Fibroblast of villous mesenchyme (primary cell): ENCODE data around the gene PGLYRP1. TPM values are rescaled to one million over a fixed set of nuclear protein-coding genes. Genes with fewer than 3 reads are reported as not detected.

Experiments used
- DNase-seq: peaks from one replicate; pipeline ENCODE4 v3.0.0-alpha.2; 2010; ENCODE audit warnings: low read depth
- H3K4me3 ChIP-seq: 2 replicates; pipeline ENCODE4 v1.5.1; 2011; ENCODE audit warnings: low read depth, mild to moderate bottlenecking, low read length
- total RNA-seq: library from RNA; depleted of rRNA; stranded (reverse); fragments of >200 nt; gene quantifications from 2 replicates; pipeline ENCODE4 v1.2.3, GENCODE V29; 2012
- TF ChIP-seq, protein P1 (sequence below): IDR thresholded peaks from 2 replicates; pipeline ENCODE4 v1.5.1; 2012; ENCODE audit warnings: low read depth, mild to moderate bottlenecking, low read length; ENCODE audit not compliant: insufficient read depth

Gene PGLYRP1
- total RNA-seq, 1 donor = not detected

DNA sequence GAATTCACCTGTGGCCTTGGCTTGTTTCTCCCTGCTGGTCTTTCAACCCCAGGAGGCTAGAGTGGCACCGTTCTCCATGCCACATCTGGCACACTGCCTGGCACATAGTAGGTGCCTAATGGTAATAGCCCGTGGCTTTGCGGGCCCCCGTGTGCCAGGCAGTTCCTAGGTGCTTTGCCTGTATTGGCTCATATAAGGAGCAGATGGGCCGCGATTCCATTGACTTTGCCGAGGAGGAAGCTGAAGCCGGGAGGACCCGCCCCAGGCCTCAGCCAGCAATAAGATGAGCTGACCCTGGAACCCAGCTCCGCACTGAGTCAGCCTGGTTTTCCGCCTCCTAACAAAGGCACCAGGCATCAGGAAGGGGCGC is 807 bp downstream of the PGLYRP1 start:
- TF ChIP-seq, protein P1, sequence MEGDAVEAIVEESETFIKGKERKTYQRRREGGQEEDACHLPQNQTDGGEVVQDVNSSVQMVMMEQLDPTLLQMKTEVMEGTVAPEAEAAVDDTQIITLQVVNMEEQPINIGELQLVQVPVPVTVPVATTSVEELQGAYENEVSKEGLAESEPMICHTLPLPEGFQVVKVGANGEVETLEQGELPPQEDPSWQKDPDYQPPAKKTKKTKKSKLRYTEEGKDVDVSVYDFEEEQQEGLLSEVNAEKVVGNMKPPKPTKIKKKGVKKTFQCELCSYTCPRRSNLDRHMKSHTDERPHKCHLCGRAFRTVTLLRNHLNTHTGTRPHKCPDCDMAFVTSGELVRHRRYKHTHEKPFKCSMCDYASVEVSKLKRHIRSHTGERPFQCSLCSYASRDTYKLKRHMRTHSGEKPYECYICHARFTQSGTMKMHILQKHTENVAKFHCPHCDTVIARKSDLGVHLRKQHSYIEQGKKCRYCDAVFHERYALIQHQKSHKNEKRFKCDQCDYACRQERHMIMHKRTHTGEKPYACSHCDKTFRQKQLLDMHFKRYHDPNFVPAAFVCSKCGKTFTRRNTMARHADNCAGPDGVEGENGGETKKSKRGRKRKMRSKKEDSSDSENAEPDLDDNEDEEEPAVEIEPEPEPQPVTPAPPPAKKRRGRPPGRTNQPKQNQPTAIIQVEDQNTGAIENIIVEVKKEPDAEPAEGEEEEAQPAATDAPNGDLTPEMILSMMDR = no peak
- H3K4me3 ChIP-seq = no peak overlapping the region
- no peak for DNase-seq

DNA sequence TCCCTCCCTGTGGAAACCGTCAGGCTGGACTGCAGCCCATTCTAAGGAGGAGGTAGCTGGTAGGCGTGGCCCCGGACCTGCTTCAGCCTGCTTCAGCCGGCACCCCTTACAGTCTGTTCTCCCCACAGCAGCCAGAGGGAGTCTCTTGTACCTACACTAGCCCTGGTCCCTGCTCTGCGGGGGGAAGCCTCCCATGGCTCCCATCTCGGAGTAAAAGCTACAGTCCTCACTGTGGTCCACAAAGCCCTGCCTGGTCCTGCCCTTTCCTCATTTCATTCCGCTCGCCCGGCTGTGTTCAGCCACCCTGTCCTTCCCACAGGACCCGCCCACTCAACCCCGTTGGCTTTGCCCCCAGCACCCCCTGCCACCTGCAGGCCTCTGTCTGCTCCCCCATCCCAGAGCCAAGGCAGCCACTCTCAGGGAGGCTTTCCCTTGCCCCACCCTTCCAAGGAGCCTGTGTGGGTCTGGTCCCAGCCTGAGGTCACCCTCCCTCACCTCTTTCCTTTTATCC is 1.3 kb downstream of the PGLYRP1 start:
- no peak for DNase-seq
- H3K4me3 ChIP-seq = no peak overlapping the region
- TF ChIP-seq, protein P1 = no peak

DNA sequence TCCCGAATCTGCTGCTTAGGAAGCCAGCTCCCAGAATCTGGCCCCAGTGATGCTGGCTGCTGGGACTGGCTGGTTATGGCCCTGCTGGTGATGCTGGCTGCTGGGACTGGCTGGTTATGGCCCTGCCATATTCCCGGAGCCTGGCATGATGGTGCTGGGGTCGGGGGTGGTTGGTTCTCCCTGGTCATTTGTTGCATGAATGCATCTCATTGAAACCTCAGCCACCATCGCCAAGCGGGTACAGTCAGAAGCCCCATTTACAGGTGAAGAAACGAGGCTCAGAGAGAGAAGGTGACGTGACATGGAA is 2.1 kb downstream of the PGLYRP1 start:
- TF ChIP-seq, protein P1 = no peak
- H3K4me3 ChIP-seq = no peak overlapping the region
- DNase-seq = no peak

DNA sequence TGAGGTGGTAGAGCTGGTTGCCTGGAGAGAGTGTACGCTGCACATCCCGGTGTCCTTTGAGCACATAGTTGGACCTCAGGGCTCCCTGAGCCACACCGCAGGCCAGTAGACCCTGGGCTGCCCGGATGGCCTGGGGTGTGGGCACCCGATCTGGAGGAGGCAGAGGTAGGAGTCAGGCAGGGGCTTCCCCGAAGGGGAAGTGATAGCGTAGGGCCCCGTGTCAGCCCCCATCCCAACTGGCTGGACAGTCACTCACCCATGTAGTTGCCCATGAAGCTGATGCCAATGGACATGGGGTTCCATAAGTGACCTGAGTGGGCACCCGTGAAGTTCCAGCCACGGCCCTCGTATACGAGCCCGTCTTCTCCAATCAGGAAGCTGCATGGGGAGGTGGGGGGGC is 3.6 kb downstream of the PGLYRP1 start:
- TF ChIP-seq, protein P1 = no peak
- H3K4me3 ChIP-seq = no peak overlapping the region
- DNase-seq = no peak

DNA sequence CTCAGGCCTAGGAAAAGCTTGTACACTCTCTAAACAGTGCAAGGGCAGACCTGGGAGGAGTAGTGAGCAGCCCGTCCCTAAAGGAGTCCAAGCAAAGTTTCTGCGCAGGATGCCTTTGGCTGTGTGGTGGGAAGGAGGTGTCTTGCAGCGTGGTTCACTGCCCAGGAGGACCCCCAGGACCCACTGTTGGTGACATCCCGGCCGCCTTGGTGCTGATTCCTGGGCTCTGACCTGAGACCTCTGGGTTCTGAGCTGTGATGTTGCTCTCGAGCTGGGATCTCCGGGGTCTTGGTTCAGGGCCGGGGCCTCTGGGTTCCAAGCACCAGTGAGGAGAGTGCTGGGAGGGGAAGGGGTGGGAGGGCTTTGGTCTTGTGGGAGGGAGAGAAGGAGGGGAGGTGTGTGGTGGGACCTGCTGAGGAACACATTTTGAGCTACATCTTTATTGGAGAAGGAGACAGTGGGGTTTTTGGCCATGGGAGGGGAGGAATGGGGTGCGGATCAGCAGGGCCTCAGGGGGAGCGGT is 4.1 kb downstream of the PGLYRP1 start:
- H3K4me3 ChIP-seq = no peak overlapping the region
- TF ChIP-seq, protein P1 = no peak
- no peak for DNase-seq

DNA sequence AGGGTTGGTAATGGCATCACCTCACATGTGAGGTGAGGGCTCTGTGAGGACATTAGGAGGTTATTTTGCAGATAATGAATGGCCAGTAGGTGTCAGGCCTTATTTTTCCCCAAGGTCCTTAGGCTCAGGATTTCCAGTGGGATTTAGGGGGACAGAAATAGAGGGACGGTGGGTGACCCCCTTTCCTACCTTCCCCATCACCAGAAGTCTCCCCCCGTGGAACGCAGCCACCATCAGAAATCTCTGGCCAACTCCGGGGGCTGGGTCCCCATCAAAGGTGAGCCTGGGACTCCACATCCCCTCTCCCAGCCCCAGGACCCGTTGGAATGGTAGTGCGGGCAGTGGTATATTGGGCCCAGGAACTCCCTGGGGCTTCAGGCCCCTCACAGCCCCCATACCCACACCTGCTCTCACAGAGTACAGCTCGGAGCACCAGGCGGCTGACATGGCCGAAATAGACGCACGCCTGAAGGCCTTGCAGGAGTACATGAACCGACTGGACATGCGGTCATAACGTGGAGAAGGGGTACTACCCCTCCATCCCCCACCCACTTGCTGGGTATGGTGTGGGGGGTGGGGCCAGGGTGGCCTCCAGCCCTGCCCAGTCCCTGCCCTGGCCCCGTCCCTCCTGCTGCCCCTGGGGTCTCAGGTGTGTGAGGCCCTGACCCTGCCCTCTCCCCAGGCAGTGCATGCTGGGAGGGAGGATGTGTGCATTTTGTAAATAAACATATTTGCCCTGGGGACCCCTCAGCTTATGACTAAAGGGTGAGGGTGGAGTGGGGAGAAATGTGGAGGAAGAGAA is 4.8 kb downstream of the PGLYRP1 start:
- no peak for DNase-seq
- TF ChIP-seq, protein P1 = no peak
- H3K4me3 ChIP-seq = no peak overlapping the region

DNA sequence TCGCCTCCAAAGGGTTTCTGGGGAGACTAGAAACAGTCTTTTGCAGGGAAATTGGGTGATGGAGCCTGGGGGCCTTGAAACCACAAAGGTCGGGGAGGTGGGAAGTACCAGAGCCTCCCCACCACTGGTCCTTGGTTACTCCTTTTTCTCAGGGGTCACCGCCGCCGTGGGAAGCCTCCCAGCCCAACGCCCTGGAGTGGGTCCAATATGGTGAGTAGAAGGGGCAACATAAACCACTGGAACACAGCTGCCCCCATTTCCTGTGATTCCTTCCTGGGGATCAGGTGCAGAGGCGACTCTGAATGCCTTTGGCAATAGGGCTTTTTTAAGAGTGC is 5.8 kb downstream of the PGLYRP1 start:
- no peak for DNase-seq
- H3K4me3 ChIP-seq = no peak overlapping the region
- TF ChIP-seq, protein P1 = peak; percentile 3
